RWPE1 (cell line): Measurements from ENCODE around the gene DEAF1.

Experiments used
- CTCF ChIA-PET: fragments of 350-600 bp; sonication (Branson Sonifier 250); formaldehyde crosslinking; extraction: SDS; loops from one replicate; lab custom pipeline; 2021; lab: Yijun Ruan, JAX
- POLR2A ChIA-PET: fragments of 400-600 bp; formaldehyde crosslinking; extraction: SDS; loops from one replicate; lab custom pipeline; 2020; ENCODE audit warnings: antibody characterized with exemption; ENCODE audit not compliant: low non-redundant PET; lab: Yijun Ruan, JAX
- DNase-seq: peaks from one replicate; pipeline ENCODE4 v3.0.0; 2012; ENCODE audit warnings: low spot score
- H3K27ac ChIP-seq: fragments of 450-650 bp; 2 replicates; pipeline ENCODE4 v1.5.1; 2017
- TF ChIP-seq, protein P1 (sequence below): fragments of 450-650 bp; conservative IDR thresholded peaks from 2 replicates; pipeline ENCODE4 v1.5.1; 2017; ENCODE audit warnings: low read depth, mild to moderate bottlenecking

The DEAF1 gene

DNA sequence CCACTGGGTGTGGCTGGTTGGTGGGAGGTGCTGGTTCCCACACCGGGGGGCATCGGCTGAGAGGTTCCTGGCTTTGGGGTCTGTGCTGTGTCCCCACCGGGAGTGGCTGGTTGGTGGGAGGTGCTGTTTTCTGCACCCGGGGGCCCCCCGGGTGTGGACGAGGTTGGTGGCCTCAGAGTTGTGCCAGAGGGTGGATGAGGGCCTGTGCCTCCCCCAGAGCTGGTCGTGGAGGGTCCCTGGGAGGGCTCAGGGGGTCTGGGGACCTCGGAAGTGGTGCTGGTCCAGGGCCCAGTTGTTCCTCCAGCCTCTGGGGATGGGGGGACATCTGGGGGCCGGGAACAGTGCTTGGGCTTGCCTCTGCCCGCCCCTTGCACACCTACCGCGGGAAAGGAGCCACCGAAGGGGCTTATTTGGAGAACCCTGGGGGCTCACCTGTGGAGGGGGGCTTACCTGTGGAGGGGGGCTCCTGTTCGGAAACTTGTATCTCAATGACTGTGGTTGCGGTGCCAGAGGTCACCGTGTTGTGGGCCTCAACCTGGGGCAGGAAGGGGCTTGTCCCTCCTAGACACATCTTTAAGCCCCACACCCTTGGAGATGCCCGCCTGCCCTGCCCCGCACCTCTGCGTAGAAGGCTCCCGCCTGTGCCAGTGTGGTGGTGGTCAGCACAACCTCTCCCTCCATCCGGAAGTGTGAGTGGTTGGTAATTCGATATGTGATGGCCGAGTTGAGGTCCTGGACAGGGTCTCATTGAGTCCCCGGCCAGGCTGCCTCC lies 76.0 kb downstream of the DEAF1 start:
- CTCF ChIA-PET, result no interaction called here
- no peak overlapping the region; the same call in 1 of the 2 replicates for H3K27ac ChIP-seq
- POLR2A ChIA-PET, result no interaction called here
- TF ChIP-seq, protein P1, sequence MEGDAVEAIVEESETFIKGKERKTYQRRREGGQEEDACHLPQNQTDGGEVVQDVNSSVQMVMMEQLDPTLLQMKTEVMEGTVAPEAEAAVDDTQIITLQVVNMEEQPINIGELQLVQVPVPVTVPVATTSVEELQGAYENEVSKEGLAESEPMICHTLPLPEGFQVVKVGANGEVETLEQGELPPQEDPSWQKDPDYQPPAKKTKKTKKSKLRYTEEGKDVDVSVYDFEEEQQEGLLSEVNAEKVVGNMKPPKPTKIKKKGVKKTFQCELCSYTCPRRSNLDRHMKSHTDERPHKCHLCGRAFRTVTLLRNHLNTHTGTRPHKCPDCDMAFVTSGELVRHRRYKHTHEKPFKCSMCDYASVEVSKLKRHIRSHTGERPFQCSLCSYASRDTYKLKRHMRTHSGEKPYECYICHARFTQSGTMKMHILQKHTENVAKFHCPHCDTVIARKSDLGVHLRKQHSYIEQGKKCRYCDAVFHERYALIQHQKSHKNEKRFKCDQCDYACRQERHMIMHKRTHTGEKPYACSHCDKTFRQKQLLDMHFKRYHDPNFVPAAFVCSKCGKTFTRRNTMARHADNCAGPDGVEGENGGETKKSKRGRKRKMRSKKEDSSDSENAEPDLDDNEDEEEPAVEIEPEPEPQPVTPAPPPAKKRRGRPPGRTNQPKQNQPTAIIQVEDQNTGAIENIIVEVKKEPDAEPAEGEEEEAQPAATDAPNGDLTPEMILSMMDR, result no peak
- no peak for DNase-seq

DNA sequence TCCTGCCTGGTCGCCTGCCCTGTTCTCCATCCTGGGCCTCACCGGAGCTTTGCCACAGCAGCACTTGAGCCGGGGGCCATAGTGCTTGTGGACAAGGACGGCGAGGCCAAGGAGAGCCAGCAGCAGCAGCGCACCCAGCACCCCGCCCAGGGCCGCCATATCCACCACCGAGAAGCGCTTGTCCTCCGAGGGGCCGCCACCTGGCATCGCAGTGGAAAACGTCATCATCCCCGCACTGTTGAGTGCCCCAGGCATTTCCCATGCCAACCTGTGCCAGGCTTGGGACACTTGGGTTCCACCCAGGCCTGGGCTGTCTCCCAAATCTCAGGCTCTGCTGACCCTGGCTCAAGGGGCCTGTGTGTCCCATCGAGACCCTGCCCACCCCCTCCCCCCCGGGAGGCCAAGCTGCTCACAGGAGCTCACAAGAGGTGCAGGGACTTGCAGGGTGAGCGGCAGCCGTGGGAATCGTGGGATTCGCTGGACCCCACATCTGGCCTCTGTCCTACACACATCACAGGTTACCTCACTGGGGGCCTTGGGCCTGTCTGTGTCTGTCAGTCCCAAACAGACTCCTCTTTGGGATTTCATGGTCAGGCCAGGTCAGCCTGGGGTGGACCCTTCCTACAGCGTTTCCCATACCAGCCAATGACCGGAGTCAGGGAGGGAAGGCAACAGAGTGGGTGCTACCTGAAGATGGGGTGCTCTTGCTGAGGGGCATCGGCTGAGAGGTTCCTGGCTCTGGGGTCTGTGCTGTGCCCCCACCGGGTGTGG lies 76.9 kb downstream of the DEAF1 start:
- CTCF ChIA-PET, result no interaction called here
- POLR2A ChIA-PET, result interaction anchor here (0.6 kb wide), 1 partner anchor 42 kb away, joined by 4 read pairs; no protein-coding TSS in a partner anchor
- TF ChIP-seq, protein P1, result no peak
- H3K27ac ChIP-seq, result peak overlapping the region; percentile 1; the same call in 1 of the 2 replicates
- no peak for DNase-seq

DNA sequence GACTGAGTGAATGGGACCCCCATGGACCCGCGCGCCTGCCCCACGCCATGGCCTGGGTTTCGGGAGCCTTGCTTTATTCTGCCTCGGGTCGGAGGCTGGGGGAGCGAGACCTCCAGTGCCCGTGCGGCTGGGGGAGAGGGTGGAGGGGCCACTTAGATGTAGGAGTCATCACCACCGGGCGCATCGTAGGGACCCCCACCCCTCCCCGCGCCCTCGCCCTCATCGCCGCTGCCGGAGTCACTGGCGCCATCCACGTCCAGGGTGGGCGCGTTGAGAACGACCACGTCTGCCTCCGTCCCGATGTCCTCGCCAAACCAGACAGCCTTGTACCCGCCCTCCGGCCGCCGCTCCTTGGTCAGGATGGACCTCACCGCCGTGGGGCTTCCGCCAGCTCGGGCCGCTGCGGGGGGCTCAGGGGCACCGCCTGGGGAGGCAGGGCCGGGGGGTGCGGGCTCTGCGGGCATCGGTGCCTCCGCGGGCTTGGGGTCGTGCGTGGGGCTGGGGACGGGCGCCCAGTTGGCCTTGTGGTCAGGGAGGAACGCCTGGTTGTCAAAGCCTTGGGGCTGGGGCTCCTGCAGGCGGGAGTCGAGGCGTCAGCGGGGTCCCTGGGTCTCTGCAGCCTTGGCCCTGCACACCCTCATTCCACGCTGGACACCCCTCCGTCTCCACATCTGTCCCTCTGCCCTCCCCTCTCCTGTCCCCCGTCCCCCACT lies 77.7 kb downstream of the DEAF1 start:
- ChIA-PET CTCF (no interaction called here), POLR2A (no interaction called here)

DNA sequence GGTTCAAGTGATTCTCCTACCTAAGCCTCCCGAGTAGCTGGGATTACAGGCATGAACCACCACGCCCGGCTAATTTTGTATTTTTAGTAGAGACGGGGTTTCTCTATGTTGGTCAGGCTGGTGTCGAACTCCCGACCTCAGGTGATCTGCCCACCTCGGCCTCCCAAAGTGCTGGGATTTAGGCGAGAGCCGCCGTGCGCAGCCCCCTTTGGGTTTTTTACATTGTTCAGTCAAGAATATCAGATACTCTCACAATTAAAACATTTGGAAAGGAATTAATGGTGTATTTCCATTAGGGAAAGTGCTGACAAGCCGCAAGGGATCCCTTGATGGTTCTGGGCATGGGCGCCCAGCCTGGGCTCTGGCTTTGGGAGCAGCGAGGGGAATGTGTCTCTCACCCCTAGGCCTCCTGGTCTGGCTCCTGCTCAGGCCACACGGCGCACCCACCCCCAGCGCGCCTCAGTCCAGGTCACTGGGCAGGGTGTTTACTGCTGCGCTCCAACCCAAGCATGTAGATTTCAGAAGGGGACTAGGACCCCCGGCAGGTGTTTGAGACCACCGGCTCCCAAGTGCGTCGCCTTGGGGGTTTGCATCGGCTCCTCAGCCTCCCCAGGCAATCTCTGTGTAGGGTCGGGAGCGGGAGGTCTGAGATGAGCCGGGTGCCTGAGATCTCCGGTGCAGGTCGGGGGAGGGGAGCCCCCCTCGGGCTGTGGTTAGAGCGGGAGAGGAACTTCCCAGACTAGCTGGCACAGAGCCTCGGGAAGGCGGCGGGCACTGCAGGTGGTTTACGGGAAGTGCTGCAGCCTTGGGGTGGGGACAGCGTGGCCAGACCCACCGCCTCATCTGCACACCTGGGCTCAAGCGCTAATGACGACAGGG lies 78.5 kb downstream of the DEAF1 start:
- POLR2A ChIA-PET, result interaction anchor here (0.7 kb wide), 1 partner anchor 8 kb away, joined by 3 read pairs; no protein-coding TSS in a partner anchor
- peak overlapping the region; percentile 88 for H3K27ac ChIP-seq
- CTCF ChIA-PET, result no interaction called here
- TF ChIP-seq, protein P1, result no peak
- DNase-seq, result no peak

More for the DNA sequence above, 77.7 kb downstream of the DEAF1 start:
- peak overlapping the region; percentile 88; the same call in 1 of the 2 replicates for H3K27ac ChIP-seq
- TF ChIP-seq, protein P1, result no peak
- no peak for DNase-seq

DNA sequence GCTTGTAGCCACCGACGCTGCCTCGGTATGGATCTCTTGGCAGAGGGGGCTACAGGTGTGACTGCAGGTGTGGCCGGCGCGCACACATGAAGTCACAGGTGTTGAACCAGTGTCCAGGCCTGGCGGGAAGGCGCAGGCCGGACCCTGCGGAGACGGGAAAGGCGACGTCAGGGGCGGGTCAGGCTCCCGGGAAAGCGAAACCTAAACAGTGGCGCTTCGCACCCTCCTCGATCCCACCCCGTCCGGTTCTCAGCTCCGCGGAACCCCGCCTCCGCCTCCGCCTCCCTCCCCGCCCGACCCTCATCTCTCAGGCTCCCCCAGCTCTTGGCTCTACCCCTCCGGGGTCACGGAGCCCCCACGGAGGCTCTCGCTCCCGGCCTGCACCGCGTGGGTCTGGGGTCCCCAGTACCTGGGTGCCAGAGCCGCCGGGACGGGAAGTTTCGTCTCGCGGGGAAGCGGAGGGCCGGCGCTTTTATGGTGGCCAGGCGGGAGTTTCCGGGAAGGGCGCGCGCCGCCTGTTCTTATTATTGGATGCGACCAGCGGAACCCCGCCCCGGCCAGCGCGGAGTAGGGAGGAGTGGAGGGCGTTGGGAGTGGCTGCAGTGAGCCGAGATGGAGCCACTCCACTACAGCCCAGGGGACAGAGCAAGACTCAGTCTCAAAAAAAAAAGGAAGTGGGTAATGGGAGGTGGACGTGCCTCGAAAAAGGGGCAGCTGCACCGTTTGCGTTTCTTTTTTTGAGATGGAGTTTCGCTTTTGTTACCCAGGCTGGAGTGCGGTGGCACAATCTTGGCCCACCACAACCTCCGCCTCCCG lies 79.3 kb downstream of the DEAF1 start, which contains the start of gene IRF7:
Gene IRF7 (minus strand): TSS at position 447 of the 816 bp plus-strand sequence. CDS start 586 bp downstream, outside the sequence.
- POLR2A ChIA-PET, result interaction anchor here (0.7 to 0.8 kb wide), 2 partner anchors 8 to 9 kb away, joined by 3 read pairs; no protein-coding TSS in a partner anchor
- peak within 1 kb of the TSS; percentile 88 for H3K27ac ChIP-seq
- TF ChIP-seq, protein P1, result no peak
- DNase-seq, result peak; percentile 85
- CTCF ChIA-PET, result no interaction called here
